Kidney epithelial cell (primary cell): ENCODE measurements around the gene STK32B. TPM values are rescaled to one million over a fixed set of nuclear protein-coding genes. Genes with fewer than 3 reads are reported as not detected.

Experiments
- DNase-seq: peaks from one replicate; pipeline ENCODE4 v3.0.0-alpha.2; 2010; ENCODE audit warnings: low read depth
- H3K27me3 ChIP-seq: 2 replicates; pipeline ENCODE4 v1.6.0; 2011; ENCODE audit warnings: low read length; ENCODE audit not compliant: control insufficient read depth, insufficient read depth
- H3K36me3 ChIP-seq: 2 replicates; pipeline ENCODE4 v1.5.1; 2011; ENCODE audit warnings: low read length; ENCODE audit not compliant: control insufficient read depth, insufficient read depth
- H3K4me3 ChIP-seq: 2 replicates; pipeline ENCODE4 v1.5.1; 2011; ENCODE audit warnings: low read depth, mild to moderate bottlenecking, control low read depth, low read length
- total RNA-seq: library from RNA; depleted of rRNA; stranded (reverse); fragments of >200 nt; gene quantifications from 2 replicates; pipeline ENCODE4 v1.2.3, GENCODE V29; 2015
- TF ChIP-seq, protein P1 (sequence below): IDR thresholded peaks from 2 replicates; pipeline ENCODE4 v1.5.1; 2011; ENCODE audit warnings: mild to moderate bottlenecking, moderate library complexity, low read length, control low read depth, inconsistent platforms; ENCODE audit not compliant: insufficient read depth, poor library complexity, severe bottlenecking

STK32B gene
- total RNA-seq, 1 donor from 2014 or later = 3.6 TPM

DNA sequence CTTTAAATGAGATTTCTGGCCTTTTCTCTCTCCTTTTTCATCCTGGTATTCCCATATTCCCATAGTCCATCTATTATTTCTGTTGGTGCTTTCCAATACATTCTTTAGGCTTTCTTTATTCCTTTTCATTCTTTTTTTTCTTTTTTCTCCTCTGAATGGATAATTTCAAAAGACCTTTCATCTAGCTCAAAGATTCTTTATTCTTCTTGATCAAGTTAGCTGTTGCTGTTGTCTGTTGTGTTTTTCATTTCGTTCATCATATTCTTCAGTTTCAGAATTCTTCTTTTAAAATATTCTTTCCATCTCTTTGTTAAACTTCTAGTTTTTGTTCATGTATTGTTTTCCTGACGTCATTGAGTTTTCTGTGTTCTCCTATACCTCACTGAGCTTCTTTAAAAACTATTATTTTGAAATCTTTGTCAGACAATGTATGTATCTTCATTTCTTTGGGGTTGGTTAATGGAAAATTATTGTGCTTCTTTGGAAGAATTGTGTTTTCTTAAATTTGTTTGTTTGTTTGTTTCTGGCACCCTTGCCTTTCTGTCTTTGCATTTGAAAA, 30.2 kb downstream of the STK32B start:
- Histone ChIP-seq H3K27me3 (no peaks in the 10 kb centered on the region), H3K36me3 (no peaks in the 10 kb centered on the region), H3K4me3 (no peak overlapping the region)
- DNase-seq = no peak
- TF ChIP-seq, protein P1, sequence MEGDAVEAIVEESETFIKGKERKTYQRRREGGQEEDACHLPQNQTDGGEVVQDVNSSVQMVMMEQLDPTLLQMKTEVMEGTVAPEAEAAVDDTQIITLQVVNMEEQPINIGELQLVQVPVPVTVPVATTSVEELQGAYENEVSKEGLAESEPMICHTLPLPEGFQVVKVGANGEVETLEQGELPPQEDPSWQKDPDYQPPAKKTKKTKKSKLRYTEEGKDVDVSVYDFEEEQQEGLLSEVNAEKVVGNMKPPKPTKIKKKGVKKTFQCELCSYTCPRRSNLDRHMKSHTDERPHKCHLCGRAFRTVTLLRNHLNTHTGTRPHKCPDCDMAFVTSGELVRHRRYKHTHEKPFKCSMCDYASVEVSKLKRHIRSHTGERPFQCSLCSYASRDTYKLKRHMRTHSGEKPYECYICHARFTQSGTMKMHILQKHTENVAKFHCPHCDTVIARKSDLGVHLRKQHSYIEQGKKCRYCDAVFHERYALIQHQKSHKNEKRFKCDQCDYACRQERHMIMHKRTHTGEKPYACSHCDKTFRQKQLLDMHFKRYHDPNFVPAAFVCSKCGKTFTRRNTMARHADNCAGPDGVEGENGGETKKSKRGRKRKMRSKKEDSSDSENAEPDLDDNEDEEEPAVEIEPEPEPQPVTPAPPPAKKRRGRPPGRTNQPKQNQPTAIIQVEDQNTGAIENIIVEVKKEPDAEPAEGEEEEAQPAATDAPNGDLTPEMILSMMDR = no peak

DNA sequence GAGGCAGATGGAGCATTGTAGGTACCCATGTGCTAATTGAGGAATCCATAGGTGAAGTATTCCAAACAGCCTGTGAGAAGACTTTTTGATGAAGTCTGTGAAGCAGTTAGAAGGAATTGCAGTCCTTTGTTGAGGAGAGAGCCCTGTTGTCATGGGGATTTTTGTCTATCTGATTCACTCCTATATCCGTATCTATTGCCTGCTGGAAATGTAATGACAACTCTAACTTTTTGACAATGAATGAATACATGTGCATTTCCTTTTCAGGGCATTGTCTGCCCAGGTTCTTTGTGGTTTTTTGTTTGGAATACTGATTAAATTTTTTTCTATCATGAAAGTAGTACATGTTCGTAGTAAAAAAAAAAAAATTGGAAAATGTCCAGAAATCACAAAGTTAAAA, 31.1 kb downstream of the STK32B start:
- TF ChIP-seq, protein P1 = no peak
- no peak for DNase-seq
- H3K4me3 ChIP-seq = no peak overlapping the region

DNA sequence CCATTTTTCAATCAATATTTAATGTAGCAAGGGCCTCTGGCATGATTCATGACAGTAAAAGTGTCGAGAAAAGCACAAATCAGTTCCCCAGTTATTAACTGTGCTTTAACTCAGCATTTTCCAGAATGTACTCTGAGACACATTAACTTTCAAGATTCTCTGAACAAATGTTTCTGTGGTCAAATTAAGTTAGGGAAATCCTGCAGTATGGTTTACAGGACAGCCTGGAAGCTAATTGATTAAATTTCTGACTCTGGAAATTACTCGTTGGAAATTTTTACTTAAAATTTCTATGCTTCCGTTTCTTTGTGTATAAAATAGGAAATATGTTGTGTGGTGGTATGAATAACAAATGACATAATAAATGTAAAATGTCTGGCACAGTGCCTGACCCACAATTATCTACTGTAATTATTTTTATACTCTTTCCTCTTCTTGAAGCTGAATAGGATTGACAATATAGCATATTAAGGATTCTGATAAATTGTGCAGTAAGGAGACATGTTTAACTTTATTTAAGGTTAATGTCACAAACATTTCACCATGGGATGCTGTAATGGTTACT, 33.7 kb downstream of the STK32B start:
- Histone ChIP-seq H3K27me3 (no peaks in the 10 kb centered on the region), H3K4me3 (no peak overlapping the region), H3K36me3 (no peaks in the 10 kb centered on the region)
- no peak for DNase-seq
- TF ChIP-seq, protein P1 = no peak

More for the DNA sequence above, 31.1 kb downstream of the STK32B start:
- Histone ChIP-seq H3K27me3 (no peaks in the 10 kb centered on the region), H3K36me3 (no peaks in the 10 kb centered on the region)

DNA sequence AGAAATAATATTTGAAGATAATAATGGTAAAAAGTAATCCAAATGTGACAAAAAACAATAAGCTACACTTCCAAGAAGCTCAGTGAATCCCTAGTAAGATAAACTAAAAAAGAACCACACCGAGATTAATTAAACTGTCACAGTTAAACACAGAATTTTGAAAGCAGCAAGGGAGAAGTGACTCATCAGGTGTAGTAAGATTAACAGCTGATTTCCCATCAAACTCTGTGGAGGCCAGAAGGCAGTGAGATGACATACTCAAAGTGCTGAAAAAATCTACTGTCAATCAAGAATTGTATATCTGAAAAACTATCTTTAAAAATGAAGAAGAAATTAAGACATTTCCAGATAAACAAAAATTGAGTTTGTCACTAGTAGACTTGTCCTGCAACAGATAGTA, 35.3 kb downstream of the STK32B start:
- no peak overlapping the region for H3K4me3 ChIP-seq
- H3K27me3 ChIP-seq = no peaks in the 10 kb centered on the region
- TF ChIP-seq, protein P1 = no peak
- no peak for DNase-seq
- no peaks in the 10 kb centered on the region for H3K36me3 ChIP-seq

DNA sequence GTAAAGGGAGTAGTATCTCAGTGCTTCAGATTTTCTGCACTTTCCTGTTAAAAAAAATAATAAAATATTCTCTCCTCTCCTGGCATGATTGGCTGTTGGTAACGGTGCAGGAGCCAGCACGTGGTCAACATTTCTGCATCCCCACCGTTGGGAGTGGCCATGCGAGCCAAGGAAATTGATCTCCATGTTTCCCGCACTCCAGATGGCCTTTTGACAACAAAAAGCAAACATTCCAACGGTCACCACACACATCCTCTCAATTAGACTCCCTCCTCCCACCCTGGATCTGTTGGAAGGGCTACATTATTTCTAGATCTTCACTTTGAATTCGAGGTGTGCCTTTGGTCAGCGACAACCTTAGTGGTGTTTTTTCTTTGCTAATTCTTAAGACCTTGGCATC, 45.0 kb downstream of the STK32B start:
- DNase-seq = no peak
- H3K36me3 ChIP-seq = no peaks in the 10 kb centered on the region
- no peak overlapping the region for H3K4me3 ChIP-seq
- no peaks in the 10 kb centered on the region for H3K27me3 ChIP-seq
- TF ChIP-seq, protein P1 = no peak

DNA sequence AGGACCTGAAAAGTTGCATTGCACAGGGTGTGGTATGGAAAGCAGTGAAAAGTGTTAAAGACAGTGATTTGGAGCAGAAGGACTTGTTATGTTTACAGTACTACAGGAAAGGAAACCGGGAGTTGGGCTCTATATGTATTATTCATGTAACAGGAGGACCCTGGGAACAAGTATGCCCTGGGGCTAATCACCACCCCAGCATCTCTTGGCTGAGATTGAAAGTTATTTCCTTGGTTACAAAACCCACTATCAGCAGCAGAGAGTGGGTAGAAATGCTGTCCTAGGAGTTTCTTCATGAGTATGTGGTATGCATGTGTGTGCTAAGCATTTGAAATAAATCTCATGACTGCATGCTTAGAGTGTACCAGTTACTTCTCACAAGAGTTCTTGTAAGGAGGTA, 46.9 kb downstream of the STK32B start:
- Histone ChIP-seq H3K36me3 (no peaks in the 10 kb centered on the region), H3K4me3 (no peak overlapping the region), H3K27me3 (no peaks in the 10 kb centered on the region)
- DNase-seq = no peak
- TF ChIP-seq, protein P1 = no peak
